Neural cell (in vitro differentiated cells): ENCODE results near the gene NR5A2. TPM values are rescaled to one million over a fixed set of nuclear protein-coding genes. Genes with fewer than 3 reads are reported as not detected.

ENCODE experiments used
- H2AFZ ChIP-seq: fragments of 200-600, 300-800 bp; sonication (generic), shearing (Covaris generic); 2 replicates; pipeline ENCODE4 v1.6.0; 2014; ENCODE audit warnings: low read depth, mild to moderate bottlenecking, antibody characterized with exemption, low read length, moderate library complexity
- H3F3A ChIP-seq: fragments of 200-600 bp; shearing (Covaris generic); 2 replicates; pipeline ENCODE4 v1.6.1; 2016; ENCODE audit warnings: mild to moderate bottlenecking, moderate library complexity, mixed read lengths, antibody characterized with exemption, low read length; ENCODE audit not compliant: insufficient read depth, poor library complexity, severe bottlenecking
- H3K27ac ChIP-seq: fragments of 200-600, 300-800 bp; sonication (generic), shearing (Covaris generic); 2 replicates; pipeline ENCODE4 v1.5.1; 2014; ENCODE audit warnings: mild to moderate bottlenecking, low read length, moderate library complexity
- H3K27me3 ChIP-seq: fragments of 300-800, 200-600 bp; sonication (generic), shearing (Covaris generic); 2 replicates; pipeline ENCODE4 v1.6.0; 2014; ENCODE audit warnings: mild to moderate bottlenecking, low read depth, low read length, moderate library complexity; ENCODE audit not compliant: insufficient read depth
- H3K36me3 ChIP-seq: fragments of 300-800, 200-600 bp; sonication (generic), shearing (Covaris generic); 2 replicates; pipeline ENCODE4 v1.5.1; 2014; ENCODE audit warnings: mild to moderate bottlenecking, antibody characterized with exemption, low read length, moderate library complexity; ENCODE audit not compliant: insufficient read depth
- H3K4me2 ChIP-seq: fragments of 300-800, 200-600 bp; sonication (generic), shearing (Covaris generic); 2 replicates; pipeline ENCODE4 v1.6.0; 2014; ENCODE audit warnings: mild to moderate bottlenecking, low read length
- H3K4me3 ChIP-seq: fragments of 300-800, 200-600 bp; sonication (generic), shearing (Covaris generic); 2 replicates; pipeline ENCODE4 v1.5.1; 2014; ENCODE audit warnings: mild to moderate bottlenecking, low read length, moderate library complexity
- H3K79me2 ChIP-seq: fragments of 200-600 bp; shearing (Covaris generic); replicated peaks from 2 replicates; pipeline ENCODE4 v1.6.0; 2014; ENCODE audit warnings: mild to moderate bottlenecking, low read length, moderate library complexity; ENCODE audit not compliant: insufficient read depth
- H3K9ac ChIP-seq: fragments of 300-800, 200-600 bp; sonication (generic), shearing (Covaris generic); 2 replicates; pipeline ENCODE4 v1.6.1; 2016; ENCODE audit warnings: mild to moderate bottlenecking, low read length, mixed read lengths
- H3K9me2 ChIP-seq: fragments of 200-600 bp; shearing (Covaris generic); 2 replicates; pipeline ENCODE4 v1.6.1; 2016; ENCODE audit warnings: mild to moderate bottlenecking, low read length, mixed read lengths; ENCODE audit not compliant: insufficient read depth
- H3K9me3 ChIP-seq: fragments of 200-600, 300-800 bp; sonication (generic), shearing (Covaris generic); 2 replicates; pipeline ENCODE4 v1.6.1; 2016; ENCODE audit warnings: mild to moderate bottlenecking, mixed run types, low read length, moderate library complexity, mixed read lengths
- H4K20me1 ChIP-seq: fragments of 200-600 bp; shearing (Covaris generic); 2 replicates; pipeline ENCODE4 v1.6.1; 2016; ENCODE audit warnings: mild to moderate bottlenecking, mixed run types; ENCODE audit not compliant: insufficient read depth
- EP300 ChIP-seq: fragments of 450-650 bp; conservative IDR thresholded peaks from 2 replicates; pipeline ENCODE4 v1.6.1; 2014; ENCODE audit warnings: antibody characterized with exemption, mild to moderate bottlenecking, moderate library complexity; ENCODE audit not compliant: poor library complexity, severe bottlenecking
- EZH2 ChIP-seq: fragments of 200-600, 300-800 bp; shearing (Covaris generic), sonication (generic); IDR thresholded peaks from 2 replicates; pipeline ENCODE4 v1.6.1; 2014; ENCODE audit warnings: antibody characterized with exemption, low read length, borderline replicate concordance, mild to moderate bottlenecking; ENCODE audit not compliant: insufficient read depth, poor library complexity, severe bottlenecking
- MXI1 ChIP-seq: fragments of 450-650 bp; conservative IDR thresholded peaks from 2 replicates; pipeline ENCODE4 v1.6.1; 2014; ENCODE audit warnings: antibody characterized with exemption, mild to moderate bottlenecking; ENCODE audit not compliant: poor library complexity, severe bottlenecking
- POLR2AphosphoS5 ChIP-seq: IDR thresholded peaks from 2 replicates; pipeline ENCODE4 v1.6.1; 2012
- RAD21 ChIP-seq: fragments of 450-650 bp; conservative IDR thresholded peaks from 2 replicates; pipeline ENCODE4 v1.6.1; 2014; ENCODE audit warnings: antibody characterized with exemption, mild to moderate bottlenecking, moderate library complexity
- SMC3 ChIP-seq: fragments of 450-650 bp; conservative IDR thresholded peaks from 2 replicates; pipeline ENCODE4 v1.6.1; 2014; ENCODE audit warnings: antibody characterized with exemption, mild to moderate bottlenecking, moderate library complexity; ENCODE audit not compliant: poor library complexity
- TAF1 ChIP-seq: IDR thresholded peaks from 2 replicates; pipeline ENCODE4 v1.6.1; 2012; ENCODE audit warnings: low read depth
- polyA plus RNA-seq: library from polyadenylated mRNA; depleted of rRNA; stranded (reverse); fragments of >200 nt; gene quantifications from 2 replicates; pipeline ENCODE4 v1.2.3, GENCODE V29; 2014
- TF ChIP-seq, protein P1 (sequence below): IDR thresholded peaks from 2 replicates; pipeline ENCODE4 v1.6.1; 2012; ENCODE audit warnings: borderline replicate concordance
- TF ChIP-seq, protein P2 (sequence below): fragments of 450-650 bp; IDR thresholded peaks from 2 replicates; pipeline ENCODE4 v1.5.1; 2014; ENCODE audit warnings: antibody characterized with exemption, mild to moderate bottlenecking, moderate library complexity; ENCODE audit not compliant: poor library complexity, severe bottlenecking

Gene NR5A2
- polyA plus RNA-seq, 1 donor from 2014 or later = not detected

DNA sequence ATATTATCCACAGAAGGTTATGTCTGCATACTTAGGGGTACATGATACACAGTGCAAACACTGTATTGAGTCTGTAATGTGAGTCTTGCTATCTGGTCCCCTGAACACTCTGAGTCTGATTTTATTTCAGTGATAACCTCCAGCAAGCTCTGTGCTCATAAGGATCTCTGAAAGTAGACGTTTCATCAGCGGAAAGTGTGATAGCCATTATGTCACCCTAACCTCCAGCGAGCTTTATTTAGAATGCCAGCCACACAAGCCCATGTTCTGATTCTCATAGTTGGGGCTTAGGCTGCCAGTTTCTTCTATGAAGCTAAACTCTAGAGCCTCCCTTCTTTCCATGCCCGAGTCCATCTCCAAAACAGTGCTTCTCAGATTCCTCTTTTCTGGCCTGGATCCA is 3.3 kb downstream of the NR5A2 start:
- peaks cover 89% of the 10 kb centered on the region for H3K27me3 ChIP-seq

DNA sequence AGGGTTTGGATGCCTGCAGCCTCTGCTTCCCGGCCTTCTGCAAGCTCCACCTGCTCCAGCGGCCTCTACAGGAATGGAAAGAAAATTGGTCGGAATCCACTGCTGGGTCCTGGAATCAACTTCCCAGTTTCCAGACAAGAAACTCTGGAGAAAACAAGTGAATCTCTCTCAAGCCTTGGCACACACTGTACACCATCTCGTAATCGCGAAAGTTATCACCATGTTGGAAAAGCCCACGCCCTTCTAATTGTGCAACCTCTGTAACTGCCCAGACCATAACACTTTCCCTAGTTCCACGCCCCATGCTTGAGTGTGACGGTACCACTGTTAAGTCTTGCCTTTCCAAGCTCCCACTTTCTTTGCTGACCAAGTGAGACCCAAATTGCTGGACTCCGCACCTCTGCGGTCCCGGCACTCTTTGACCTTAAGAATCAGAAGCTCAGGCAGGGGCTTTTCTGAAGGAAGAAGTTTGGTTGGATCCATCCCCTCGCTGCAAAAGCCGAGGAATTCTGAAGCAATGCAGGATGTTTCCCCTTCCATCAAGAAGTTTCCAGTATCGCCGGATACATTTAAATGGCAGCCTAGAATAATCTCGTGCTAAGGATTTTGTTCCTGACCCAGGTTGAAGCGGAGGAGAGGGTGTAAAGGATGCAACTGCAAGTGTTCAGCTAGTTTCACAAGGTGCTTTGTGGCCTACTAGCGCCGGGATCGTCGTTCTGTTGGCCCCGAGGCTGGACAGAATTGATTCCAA is 6.2 kb downstream of the NR5A2 start:
- no peak overlapping the region for H3K9ac ChIP-seq
- TF ChIP-seq POLR2AphosphoS5 = no peak
- TF ChIP-seq TAF1 = no peak
- TF ChIP-seq, protein P1, sequence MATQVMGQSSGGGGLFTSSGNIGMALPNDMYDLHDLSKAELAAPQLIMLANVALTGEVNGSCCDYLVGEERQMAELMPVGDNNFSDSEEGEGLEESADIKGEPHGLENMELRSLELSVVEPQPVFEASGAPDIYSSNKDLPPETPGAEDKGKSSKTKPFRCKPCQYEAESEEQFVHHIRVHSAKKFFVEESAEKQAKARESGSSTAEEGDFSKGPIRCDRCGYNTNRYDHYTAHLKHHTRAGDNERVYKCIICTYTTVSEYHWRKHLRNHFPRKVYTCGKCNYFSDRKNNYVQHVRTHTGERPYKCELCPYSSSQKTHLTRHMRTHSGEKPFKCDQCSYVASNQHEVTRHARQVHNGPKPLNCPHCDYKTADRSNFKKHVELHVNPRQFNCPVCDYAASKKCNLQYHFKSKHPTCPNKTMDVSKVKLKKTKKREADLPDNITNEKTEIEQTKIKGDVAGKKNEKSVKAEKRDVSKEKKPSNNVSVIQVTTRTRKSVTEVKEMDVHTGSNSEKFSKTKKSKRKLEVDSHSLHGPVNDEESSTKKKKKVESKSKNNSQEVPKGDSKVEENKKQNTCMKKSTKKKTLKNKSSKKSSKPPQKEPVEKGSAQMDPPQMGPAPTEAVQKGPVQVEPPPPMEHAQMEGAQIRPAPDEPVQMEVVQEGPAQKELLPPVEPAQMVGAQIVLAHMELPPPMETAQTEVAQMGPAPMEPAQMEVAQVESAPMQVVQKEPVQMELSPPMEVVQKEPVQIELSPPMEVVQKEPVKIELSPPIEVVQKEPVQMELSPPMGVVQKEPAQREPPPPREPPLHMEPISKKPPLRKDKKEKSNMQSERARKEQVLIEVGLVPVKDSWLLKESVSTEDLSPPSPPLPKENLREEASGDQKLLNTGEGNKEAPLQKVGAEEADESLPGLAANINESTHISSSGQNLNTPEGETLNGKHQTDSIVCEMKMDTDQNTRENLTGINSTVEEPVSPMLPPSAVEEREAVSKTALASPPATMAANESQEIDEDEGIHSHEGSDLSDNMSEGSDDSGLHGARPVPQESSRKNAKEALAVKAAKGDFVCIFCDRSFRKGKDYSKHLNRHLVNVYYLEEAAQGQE = no peak
- no peak for TF ChIP-seq MXI1
- TF ChIP-seq, protein P2, sequence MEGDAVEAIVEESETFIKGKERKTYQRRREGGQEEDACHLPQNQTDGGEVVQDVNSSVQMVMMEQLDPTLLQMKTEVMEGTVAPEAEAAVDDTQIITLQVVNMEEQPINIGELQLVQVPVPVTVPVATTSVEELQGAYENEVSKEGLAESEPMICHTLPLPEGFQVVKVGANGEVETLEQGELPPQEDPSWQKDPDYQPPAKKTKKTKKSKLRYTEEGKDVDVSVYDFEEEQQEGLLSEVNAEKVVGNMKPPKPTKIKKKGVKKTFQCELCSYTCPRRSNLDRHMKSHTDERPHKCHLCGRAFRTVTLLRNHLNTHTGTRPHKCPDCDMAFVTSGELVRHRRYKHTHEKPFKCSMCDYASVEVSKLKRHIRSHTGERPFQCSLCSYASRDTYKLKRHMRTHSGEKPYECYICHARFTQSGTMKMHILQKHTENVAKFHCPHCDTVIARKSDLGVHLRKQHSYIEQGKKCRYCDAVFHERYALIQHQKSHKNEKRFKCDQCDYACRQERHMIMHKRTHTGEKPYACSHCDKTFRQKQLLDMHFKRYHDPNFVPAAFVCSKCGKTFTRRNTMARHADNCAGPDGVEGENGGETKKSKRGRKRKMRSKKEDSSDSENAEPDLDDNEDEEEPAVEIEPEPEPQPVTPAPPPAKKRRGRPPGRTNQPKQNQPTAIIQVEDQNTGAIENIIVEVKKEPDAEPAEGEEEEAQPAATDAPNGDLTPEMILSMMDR = no peak
- no peak for TF ChIP-seq SMC3
- no peak for TF ChIP-seq EZH2
- no peaks in the 10 kb centered on the region for H3K79me2 ChIP-seq
- no peak overlapping the region for H2AFZ ChIP-seq
- H3K27ac ChIP-seq = no peak overlapping the region
- no peaks in the 10 kb centered on the region for H4K20me1 ChIP-seq
- peaks cover 99% of the 10 kb centered on the region for H3K27me3 ChIP-seq
- H3K4me2 ChIP-seq = no peak overlapping the region
- H3F3A ChIP-seq = no peaks in the 10 kb centered on the region
- no peaks in the 10 kb centered on the region for H3K36me3 ChIP-seq
- H3K9me2 ChIP-seq = no peaks in the 10 kb centered on the region
- no peak overlapping the region for H3K4me3 ChIP-seq
- H3K9me3 ChIP-seq = no peaks in the 10 kb centered on the region

More for the DNA sequence above, 3.3 kb downstream of the NR5A2 start:
- H3K27ac ChIP-seq = no peak overlapping the region
- H3K9me2 ChIP-seq = no peaks in the 10 kb centered on the region
- no peaks in the 10 kb centered on the region for H3K36me3 ChIP-seq
- no peaks in the 10 kb centered on the region for H3K9me3 ChIP-seq
- TF ChIP-seq EZH2 (no peak), TAF1 (no peak), SMC3 (no peak), MXI1 (no peak), RAD21 (no peak), POLR2AphosphoS5 (no peak), EP300 (no peak)
- TF ChIP-seq, protein P2 = no peak
- TF ChIP-seq, protein P1 = no peak
- no peak overlapping the region for H3K4me3 ChIP-seq
- H3F3A ChIP-seq = no peaks in the 10 kb centered on the region
- no peak overlapping the region for H2AFZ ChIP-seq
- no peaks in the 10 kb centered on the region for H3K79me2 ChIP-seq
- no peak overlapping the region for H3K9ac ChIP-seq
- no peak overlapping the region for H3K4me2 ChIP-seq
- no peaks in the 10 kb centered on the region for H4K20me1 ChIP-seq
